ENCODE results near the gene SYNJ2. TPM values are rescaled to one million over a fixed set of nuclear protein-coding genes. Genes with fewer than 3 reads are reported as not detected.
A peak's percentile ranks its signal among the peaks of the same experiment; 100 is the strongest.

Gene SYNJ2
- total RNA-seq, 1 donor from 2014 or later = 4.5 TPM

- H3K4me1 ChIP-seq = peaks cover 24% of the 10 kb centered on the region
- TF ChIP-seq CTCF (IDR thresholded peaks at IDR 0.05) = no peak
Observed at GRCh38 chr6:158044525-158044888, 62.8 kb downstream of the SYNJ2 start.

GRCh38 chr6:158046201-158047126 lies 64.8 kb downstream of the SYNJ2 start:
- no peak overlapping the region for H3K4me3 ChIP-seq
- no peaks in the 10 kb centered on the region for H3K27me3 ChIP-seq (ENCODE audit: low read depth)
- H3K9me3 ChIP-seq = no peaks in the 10 kb centered on the region
- TF ChIP-seq CTCF (IDR thresholded peaks at IDR 0.05) = no peak
- H3K4me1 ChIP-seq = peaks cover 8% of the 10 kb centered on the region
- peak; percentile 10 for DNase-seq
- ATAC-seq = no peak
- H3K27ac ChIP-seq = no peak overlapping the region
- intact Hi-C loops (cut with DNase I) = no loop called here
- H3K36me3 ChIP-seq = no peaks in the 10 kb centered on the region

More at GRCh38 chr6:158044525-158044888, 62.8 kb downstream of the SYNJ2 start:
- ATAC-seq = no peak
- no peak for DNase-seq
- no peaks in the 10 kb centered on the region for H3K36me3 ChIP-seq
- H3K4me3 ChIP-seq = no peak overlapping the region
- H3K27ac ChIP-seq = no peak overlapping the region
- intact Hi-C loops (cut with DNase I) = no loop called here
- no peaks in the 10 kb centered on the region for H3K27me3 ChIP-seq (ENCODE audit: low read depth)
- H3K9me3 ChIP-seq = no peaks in the 10 kb centered on the region

DNA sequence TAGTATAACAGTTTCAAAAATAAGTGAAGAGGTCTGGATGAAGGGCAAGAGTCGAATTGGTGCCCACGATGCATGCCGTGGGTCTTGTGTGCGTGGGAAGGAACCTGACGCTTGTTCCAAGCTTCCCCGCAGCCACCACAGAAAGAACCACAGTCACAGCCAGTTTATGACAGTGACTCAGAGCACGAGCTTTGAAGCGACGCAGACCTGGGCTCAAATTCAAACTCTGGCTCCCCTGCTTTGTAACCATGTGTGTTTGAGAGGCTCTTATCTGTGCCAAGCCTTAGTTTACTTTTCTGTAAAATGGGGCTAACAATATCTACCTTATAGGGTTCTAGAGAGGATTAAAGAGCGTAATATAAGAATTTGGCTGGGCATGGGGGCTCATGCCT lies 65.5 kb downstream of the SYNJ2 start:
- Histone ChIP-seq H3K27ac (no peak overlapping the region), H3K9me3 (no peaks in the 10 kb centered on the region), H3K36me3 (no peaks in the 10 kb centered on the region), H3K4me3 (no peak overlapping the region), H3K4me1 (peaks cover 5% of the 10 kb centered on the region), H3K27me3 (ENCODE audit: low read depth) (no peaks in the 10 kb centered on the region)
- ATAC-seq = no peak
- no peak for TF ChIP-seq CTCF (IDR thresholded peaks at IDR 0.05)
- intact Hi-C loops (cut with DNase I) = no loop called here
- peak; percentile 20 for DNase-seq

- ATAC-seq (peak in 1 of 2 donors; percentile 23), DNase-seq (peak; percentile 4)
- H3K36me3 ChIP-seq = no peaks in the 10 kb centered on the region
- H3K9me3 ChIP-seq = no peaks in the 10 kb centered on the region
- intact Hi-C loops (cut with DNase I) = no loop called here
- no peaks in the 10 kb centered on the region for H3K27me3 ChIP-seq (ENCODE audit: low read depth)
- no peak for TF ChIP-seq CTCF (IDR thresholded peaks at IDR 0.05)
- no peak overlapping the region for H3K27ac ChIP-seq
- no peaks in the 10 kb centered on the region for H3K4me1 ChIP-seq
- no peak overlapping the region for H3K4me3 ChIP-seq
Observed at GRCh38 chr6:158047563-158048323, 66.1 kb downstream of the SYNJ2 start.

GRCh38 chr6:158048589-158048988 lies 66.9 kb downstream of the SYNJ2 start:
- peak; percentile 28 for DNase-seq
- Histone ChIP-seq H3K4me3 (no peak overlapping the region), H3K27me3 (ENCODE audit: low read depth) (no peaks in the 10 kb centered on the region), H3K27ac (no peak overlapping the region), H3K4me1 (no peaks in the 10 kb centered on the region), H3K9me3 (no peaks in the 10 kb centered on the region), H3K36me3 (no peaks in the 10 kb centered on the region)
- TF ChIP-seq CTCF (IDR thresholded peaks at IDR 0.05) = no peak
- no peak for ATAC-seq
- intact Hi-C loops (cut with DNase I) = no loop called here
